SK-N-SH (cell line): Measurements from ENCODE around the gene CARMIL3.
"Not testable (repeated sequence)": the region's sequence is repeated elsewhere in the genome, so short reads cannot be mapped to it uniquely, and the experiment has no call there.

Experiments
- CTCF ChIP-seq: fragments of 200-600 bp; sonication (generic); IDR thresholded peaks from 2 replicates; pipeline ENCODE4 v1.6.1; 2017; ENCODE audit warnings: antibody characterized with exemption, mild to moderate bottlenecking, moderate library complexity
- EZH2phosphoT487 ChIP-seq: fragments of 200-600 bp; sonication (generic); IDR thresholded peaks from 2 replicates; pipeline ENCODE4 v1.6.1; 2017; ENCODE audit warnings: low read depth, mixed run types, mild to moderate bottlenecking, antibody characterized with exemption, moderate library complexity, borderline replicate concordance
- FOXM1 ChIP-seq: IDR thresholded peaks from 2 replicates; pipeline ENCODE4 v1.4.0; 2012; ENCODE audit warnings: low read depth, mild to moderate bottlenecking
- MEF2A ChIP-seq: IDR thresholded peaks from 2 replicates; pipeline ENCODE4 v1.4.0; 2012; ENCODE audit warnings: low read depth, borderline replicate concordance
- PBX3 ChIP-seq: IDR thresholded peaks from 2 replicates; pipeline ENCODE4; 2012
- POLR2AphosphoS5 ChIP-seq: IDR thresholded peaks from 2 replicates; pipeline ENCODE4 v1.6.1; 2012; ENCODE audit warnings: low read depth, low read length
- RAD21 ChIP-seq: IDR thresholded peaks from 2 replicates; pipeline ENCODE4 v1.6.1; 2012; ENCODE audit warnings: mild to moderate bottlenecking, low read length
- REST ChIP-seq: IDR thresholded peaks from 2 replicates; pipeline ENCODE4 v1.6.1; 2012; ENCODE audit warnings: mild to moderate bottlenecking, low read depth, low read length, moderate library complexity
- TAF1 ChIP-seq: IDR thresholded peaks from 2 replicates; pipeline ENCODE4 v1.6.1; 2012; ENCODE audit warnings: low read depth, mild to moderate bottlenecking, low read length, moderate library complexity, borderline replicate concordance
- YY1 ChIP-seq: IDR thresholded peaks from 2 replicates; pipeline ENCODE4 v1.4.0; 2012; ENCODE audit warnings: low read depth, mild to moderate bottlenecking

GRCh38 chr14:24105609-24106239 is 53.9 kb downstream of the CARMIL3 start:
- TF ChIP-seq CTCF, POLR2AphosphoS5, MEF2A, RAD21, PBX3, YY1, TAF1, REST, FOXM1, EZH2phosphoT487: not testable (repeated sequence)
